GDM1 (cell line): ENCODE measurements around the gene KRT12.

Experiments used
- DNase-seq: peaks from one replicate; lab custom pipeline; 2025; lab: John Stamatoyannopoulos, UW

Gene KRT12

GRCh38 chr17:40843242-40843641 lies 23.8 kb downstream of the KRT12 start:
- DNase-seq = no peak

- no peak for DNase-seq
These were observed 25.8 kb downstream of the KRT12 start for GRCh38 chr17:40841246-40841645.

- DNase-seq = no peak
These were observed 27.8 kb downstream of the KRT12 start for GRCh38 chr17:40839194-40839593.

DNA sequence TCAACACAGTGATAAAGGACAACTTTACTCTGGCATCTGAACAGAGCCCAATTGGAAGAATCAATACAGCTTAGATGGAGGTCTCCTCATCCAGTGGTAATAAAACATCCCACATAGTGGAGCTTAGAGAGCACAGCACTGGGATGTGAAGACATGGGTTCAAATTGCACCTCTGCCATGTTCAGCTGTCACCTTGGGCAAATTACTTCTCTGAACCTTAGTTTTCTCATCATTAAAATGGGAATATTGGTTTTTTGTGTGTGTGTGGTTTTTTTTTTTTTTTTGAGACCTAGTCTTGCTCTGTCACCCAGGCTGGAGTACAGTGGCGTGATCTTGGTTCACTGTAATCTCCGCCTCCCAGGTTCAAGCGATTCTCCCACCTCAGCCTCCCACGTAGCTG lies 31.0 kb downstream of the KRT12 start:
- DNase-seq = no peak

DNA sequence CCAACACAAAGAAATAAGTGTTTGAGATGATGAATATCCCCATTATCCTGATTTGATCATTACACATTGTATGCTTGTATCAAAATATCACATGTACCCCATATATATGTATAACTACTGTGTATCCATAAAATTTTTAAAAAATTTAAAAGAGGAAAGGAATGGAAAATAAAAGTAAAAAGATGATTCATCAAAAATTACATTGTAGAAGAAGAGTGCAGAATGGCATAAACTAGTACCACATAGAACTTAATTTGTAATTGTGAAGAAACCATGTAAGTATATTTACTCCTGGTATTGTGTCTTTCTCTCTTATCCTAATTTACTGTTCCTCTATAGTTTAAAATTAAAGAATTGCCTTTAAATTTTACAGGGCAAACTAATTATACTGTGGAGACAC lies 33.1 kb downstream of the KRT12 start:
- no peak for DNase-seq

GRCh38 chr17:40832840-40833239 lies 34.2 kb downstream of the KRT12 start:
- no peak for DNase-seq

DNA sequence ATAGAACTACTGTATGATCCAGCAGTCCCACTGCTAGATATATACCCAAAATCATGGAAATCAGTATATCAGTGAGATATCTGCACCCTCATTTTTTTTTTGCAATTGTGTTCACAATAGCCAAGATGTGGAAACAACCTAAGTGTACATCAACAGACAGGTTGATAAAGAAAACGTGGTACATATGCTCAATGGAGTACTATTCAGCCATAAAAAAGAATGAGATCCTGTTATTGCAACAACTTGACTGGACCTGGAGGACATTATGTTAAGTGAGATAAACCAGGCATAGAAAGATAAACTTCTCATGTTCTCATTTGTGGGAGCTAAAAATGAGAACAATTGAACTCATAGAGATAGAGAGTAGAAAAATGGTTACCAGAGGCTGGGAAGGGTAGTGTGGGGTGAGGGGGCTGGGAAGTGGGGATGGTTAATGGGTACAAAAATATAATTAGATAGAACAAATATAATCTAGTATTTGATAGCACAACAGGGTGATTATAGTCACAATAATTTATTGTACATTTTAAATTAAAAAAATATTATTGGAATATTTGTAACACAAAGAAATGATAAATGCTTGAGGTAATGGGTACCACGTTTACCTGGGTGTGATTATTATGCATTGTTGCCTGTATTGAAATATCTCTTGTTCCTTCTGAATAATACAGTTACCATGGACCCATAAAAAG lies 36.8 kb downstream of the KRT12 start:
- no peak for DNase-seq

DNA sequence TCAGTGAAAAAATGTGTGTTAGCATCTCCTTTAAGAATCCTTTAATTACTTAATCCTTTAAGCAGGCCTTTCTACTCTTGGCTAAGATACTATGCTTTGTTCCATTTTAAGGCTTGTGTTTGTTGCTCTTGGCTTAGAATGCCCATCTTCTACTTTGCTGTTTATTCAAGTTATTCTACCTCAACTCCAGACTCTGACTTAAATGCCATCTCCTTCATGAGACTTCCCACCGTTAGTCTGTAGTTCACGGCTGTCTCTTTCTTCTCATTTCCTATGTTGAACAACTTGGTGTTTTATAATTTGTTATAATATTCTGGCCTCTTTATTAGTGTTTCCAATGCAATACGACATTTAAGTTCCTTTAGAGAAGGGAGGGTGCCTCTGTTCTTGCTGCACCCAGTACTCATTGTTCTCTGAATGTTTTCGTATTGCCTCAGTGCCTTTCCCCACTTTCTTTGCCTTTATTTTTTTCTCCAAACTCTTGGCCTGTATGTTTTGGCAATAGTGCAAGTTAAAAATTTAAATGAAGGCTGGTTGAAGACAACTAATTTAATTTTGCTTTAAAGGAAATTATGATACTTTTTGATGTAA lies 38.5 kb downstream of the KRT12 start:
- DNase-seq = no peak

DNA sequence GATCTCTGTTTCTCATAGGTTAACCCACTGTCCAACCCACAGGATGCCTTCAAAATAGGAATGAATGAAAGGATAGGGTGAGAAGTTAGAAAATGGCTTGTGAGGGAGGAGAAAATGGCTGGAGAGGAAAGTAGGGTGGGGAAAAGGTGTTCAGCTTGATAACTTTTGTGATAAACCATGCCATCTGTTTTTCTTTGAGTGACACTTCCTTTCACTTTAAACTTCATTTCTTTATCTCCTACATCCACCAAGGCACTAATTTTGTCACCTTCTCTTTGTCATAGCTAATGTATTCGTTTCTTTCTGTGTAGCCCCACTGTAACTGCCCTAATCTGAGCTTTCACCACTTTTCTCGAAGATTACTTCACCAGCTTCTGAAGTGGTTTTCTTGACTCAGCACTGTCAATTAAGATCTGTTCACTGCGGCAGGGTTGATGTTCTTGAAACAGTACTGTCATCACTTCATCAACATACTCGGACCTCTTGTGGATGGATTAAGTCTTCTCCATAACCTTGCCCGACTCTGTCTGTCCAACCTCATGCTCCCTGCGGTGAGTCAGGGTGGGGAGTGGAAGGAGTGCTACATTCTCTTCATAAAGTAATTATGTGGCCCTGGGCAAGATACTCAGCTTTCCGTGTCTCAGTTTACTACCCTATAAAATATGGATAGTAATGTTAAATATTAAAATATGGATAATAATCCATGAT lies 39.1 kb downstream of the KRT12 start:
- DNase-seq = no peak

- no peak for DNase-seq
These were observed 41.4 kb downstream of the KRT12 start for GRCh38 chr17:40825599-40825998.

DNA sequence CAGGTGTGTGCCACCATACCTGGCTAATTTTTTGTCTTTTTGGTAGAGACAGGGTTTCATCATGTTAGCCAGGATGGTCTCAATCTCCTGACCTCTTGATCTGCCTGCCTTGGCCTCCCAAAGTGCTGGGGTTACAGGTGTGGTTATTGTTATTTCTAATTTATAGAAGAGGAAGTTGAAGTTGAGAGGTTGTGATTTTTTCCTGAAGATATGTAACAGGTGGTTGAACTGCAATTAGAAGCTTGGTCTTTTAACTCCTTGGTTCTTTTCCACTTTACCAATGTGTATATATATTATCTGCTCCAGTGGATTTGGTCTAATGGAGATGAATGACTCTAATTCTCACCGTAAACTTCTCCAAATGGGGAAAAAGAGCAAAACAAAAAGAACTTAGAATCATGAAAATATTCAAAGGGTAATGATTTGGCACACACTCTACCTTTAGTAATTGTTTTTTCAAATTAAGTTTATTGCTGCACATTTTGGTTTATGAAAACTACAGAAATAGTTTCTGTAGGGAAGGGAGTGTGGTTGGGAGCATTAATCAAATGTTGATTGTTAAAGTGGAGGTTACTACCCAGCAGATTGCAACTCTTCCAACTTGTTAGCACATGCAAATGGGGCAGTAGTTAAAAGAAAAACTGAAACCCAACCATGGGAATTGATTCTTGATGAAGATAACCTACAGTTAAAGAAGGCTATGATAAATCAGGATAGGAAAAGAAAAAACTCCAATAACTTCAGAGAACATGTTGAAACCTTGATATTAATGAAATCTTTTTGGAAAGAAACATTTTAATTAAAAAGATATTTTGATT lies 42.8 kb downstream of the KRT12 start:
- no peak for DNase-seq

DNA sequence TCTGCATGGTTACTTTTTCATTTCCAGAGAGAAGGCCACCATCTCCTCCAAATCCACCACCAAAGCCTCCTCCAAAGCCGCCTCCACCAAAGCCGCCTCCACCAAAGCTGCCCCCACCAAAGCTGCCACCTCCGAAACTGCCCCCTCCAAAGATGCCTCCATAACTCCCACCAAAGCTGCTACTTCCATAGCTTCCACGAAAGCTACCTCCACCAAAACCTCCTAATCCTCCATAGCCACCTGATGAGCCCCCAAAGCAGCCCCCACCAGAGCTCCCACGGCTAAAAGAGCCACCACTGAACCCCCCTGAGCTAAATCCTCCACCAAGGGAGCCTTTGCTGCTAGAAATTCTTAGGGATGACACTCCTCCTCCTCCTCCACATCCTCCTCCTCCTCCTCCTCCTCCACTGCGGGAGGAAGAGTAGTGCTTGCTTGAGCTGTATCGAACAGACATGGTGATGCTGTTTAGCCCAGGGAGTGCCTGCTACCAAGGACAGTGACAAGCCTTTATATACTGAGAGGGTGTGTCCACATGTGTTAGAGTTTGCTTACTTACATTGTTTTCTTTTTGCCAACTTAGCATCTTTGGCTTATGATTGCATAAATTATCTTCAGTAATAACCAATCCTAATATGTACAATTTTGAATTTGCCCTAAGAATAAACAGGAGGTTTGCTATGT lies 44.8 kb downstream of the KRT12 start, which contains the start of gene KRT10:
Gene KRT10, minus strand, starts transcription at position 483 of the 681 bp plus-strand sequence. Its CDS starts 29 bp downstream, at position 454.
- DNase-seq = no peak

DNA sequence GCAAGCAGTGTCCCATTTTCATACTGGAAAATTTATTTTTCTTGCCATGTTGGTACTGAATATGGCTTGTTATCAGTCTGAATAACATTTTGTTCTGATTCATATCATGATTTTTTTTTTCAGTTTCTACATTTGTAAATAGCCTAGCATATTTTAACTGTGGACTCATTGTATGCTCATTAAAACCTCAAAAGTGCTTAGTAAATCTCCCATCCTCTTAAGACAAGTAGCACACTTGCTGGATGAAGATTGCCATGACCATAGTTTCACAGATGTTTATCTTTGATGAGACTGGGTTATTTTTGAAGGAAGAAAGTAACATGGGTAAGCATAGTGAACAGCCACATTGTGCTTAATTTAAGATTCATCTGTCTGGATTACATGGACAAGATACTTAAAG lies 45.5 kb downstream of the KRT12 start:
- DNase-seq = no peak

GRCh38 chr17:40820228-40820838 lies 46.7 kb downstream of the KRT12 start:
- no peak for DNase-seq

GRCh38 chr17:40819528-40820125 lies 47.4 kb downstream of the KRT12 start:
- DNase-seq = no peak

DNA sequence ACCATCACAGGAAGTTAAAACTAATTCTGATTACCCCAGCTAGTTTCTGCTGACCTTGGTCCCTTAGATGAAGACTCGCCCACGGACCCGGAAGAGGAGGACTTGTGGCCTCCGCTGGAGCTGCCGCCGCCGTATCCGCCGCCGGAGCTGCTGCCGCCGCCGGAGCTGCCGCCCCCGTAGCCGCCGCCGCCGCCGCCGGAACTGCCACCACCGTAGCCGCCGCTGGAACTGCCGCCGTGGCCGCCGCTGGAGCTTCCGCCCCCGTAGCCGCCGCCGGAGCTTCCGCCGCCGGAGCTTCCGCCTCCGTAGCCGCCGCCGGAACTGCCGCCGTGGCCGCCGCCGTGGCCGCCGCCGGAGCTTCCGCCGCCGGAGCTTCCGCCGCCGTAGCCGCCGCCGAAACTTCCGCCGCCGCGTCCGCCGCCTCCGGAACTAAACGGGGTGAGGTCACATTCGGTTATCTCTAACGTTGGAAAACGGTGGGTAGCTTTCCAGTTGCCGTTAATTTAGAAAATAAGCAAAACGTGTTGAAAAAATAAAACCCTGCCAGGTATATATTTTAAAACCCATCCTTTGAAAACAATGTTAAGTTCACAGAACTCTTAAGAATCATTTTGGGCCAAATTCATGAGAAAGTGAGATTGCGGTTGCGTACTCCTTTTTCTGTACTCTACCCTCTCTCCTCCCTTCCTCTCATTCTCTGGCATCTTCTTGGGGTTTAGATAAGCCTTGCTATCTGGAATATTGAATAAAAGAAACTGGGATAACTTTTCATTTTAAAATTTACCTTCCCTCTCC lies 48.1 kb downstream of the KRT12 start:
- peak; percentile 80 for DNase-seq

- DNase-seq = no peak
These were observed 48.7 kb downstream of the KRT12 start for GRCh38 chr17:40818343-40818732.

GRCh38 chr17:40817103-40817682 lies 49.8 kb downstream of the KRT12 start:
- no peak for DNase-seq

DNA sequence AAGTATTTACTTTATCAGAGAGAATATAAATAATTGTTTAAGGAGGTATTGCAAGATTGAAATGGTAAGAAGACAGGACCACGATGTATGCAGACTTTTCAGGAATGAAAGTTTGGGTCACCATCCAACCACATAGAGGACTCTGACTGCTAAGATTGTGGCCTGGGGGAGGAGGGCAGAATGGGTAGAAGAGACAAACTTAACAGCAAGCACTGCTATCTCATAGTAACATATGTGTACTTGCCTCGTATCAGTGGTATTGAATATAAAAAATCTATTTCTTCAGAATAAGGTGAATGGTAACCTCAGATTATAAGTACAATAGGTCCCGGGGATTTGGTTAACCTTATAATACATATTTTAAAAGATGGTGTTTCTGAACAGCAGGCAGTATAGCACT lies 50.5 kb downstream of the KRT12 start:
- no peak for DNase-seq

DNA sequence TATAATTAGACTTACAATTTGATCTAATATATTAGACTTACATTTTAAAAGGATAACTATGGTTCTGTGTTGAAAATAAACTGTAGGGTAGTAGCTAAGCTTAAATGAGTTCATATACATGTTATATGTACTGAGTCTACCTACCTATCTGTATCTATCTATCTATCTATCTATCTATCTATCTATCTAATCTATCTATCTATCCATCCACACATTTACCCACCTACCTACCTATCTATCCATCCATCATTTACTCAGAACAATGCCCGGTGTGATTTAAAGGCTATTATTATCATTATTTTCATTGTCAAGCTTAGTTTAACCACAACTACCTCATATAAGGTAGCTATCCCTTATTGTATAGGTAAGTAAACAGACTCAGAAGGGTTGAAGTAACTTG lies 51.6 kb downstream of the KRT12 start:
- no peak for DNase-seq
